Loucy (cell line): Measurements from ENCODE around the gene ENTHD1.

Experiments
- EZH2phosphoT487 ChIP-seq: fragments of 200-600 bp; IDR thresholded peaks from 2 replicates; pipeline ENCODE4 v1.6.1; 2018; ENCODE audit warnings: antibody characterized with exemption, mild to moderate bottlenecking, moderate library complexity, borderline replicate concordance
- TF ChIP-seq, protein P1 (sequence below): fragments of 200-600 bp; sonication (generic); conservative IDR thresholded peaks from 2 replicates; pipeline ENCODE4 v1.5.1; 2014; ENCODE audit warnings: mild to moderate bottlenecking, antibody characterized with exemption, low read length

DNA sequence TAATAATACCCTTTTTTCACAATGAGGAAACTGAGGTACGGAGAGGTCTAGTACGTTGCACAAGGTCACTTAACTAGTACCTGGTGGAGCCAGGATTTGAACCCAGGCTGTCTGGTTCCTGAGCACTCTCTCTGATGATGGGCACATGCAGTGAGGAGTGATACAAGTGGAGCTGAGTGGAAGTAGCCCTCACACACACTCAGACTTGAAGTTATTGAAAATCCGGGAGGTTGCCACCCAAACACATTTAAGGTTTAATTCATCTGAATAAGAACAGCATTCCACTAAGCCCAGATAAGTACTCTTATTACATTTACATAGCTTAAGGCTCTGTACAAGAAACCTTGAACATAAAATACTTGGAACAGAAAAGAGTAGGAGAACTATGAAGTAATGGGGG, 12.1 kb upstream of the ENTHD1 start:
- TF ChIP-seq, protein P1, sequence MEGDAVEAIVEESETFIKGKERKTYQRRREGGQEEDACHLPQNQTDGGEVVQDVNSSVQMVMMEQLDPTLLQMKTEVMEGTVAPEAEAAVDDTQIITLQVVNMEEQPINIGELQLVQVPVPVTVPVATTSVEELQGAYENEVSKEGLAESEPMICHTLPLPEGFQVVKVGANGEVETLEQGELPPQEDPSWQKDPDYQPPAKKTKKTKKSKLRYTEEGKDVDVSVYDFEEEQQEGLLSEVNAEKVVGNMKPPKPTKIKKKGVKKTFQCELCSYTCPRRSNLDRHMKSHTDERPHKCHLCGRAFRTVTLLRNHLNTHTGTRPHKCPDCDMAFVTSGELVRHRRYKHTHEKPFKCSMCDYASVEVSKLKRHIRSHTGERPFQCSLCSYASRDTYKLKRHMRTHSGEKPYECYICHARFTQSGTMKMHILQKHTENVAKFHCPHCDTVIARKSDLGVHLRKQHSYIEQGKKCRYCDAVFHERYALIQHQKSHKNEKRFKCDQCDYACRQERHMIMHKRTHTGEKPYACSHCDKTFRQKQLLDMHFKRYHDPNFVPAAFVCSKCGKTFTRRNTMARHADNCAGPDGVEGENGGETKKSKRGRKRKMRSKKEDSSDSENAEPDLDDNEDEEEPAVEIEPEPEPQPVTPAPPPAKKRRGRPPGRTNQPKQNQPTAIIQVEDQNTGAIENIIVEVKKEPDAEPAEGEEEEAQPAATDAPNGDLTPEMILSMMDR: no peak
- no peak for TF ChIP-seq EZH2phosphoT487
